ENCODE measurements around the gene CADPS.

The CADPS gene

GRCh38 chr3:62874711-62875557, at the start of gene CADPS:
CADPS (minus strand) TSS chr3:62875416; CDS start chr3:62875029, 387 bp downstream.
- DNase-seq (ENCODE audit: low spot score), result peak; percentile 16

- DNase-seq (ENCODE audit: low spot score), result no peak
These were observed 47.9 kb upstream of the CADPS start for GRCh38 chr3:62923066-62923465.

DNA sequence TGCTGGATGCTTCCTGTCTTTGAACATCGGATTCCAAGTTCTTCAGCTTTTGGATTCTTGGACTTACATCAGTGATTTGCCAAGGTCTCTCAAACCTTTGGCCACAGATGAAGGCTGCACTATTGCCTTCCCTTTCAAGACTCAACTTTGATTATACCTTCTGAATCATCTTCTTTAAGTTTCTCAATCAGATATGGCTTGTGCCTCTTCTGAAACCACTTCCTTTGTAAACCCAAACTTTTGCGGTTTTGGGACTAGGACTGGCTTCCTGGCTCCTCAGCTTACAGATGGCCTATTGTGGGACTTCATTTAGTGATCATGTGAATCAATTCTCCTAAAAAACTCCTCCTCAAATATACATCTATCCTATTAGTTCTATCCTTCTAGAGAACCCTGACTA, 47.1 kb upstream of the CADPS start:
- DNase-seq (ENCODE audit: low spot score), result no peak

GRCh38 chr3:62920466-62920784, 45.2 kb upstream of the CADPS start:
- DNase-seq (ENCODE audit: low spot score), result no peak

GRCh38 chr3:62919784-62920465, 44.7 kb upstream of the CADPS start:
- no peak for DNase-seq (ENCODE audit: low spot score)

GRCh38 chr3:62918777-62919176, 43.6 kb upstream of the CADPS start:
- no peak for DNase-seq (ENCODE audit: low spot score)

DNA sequence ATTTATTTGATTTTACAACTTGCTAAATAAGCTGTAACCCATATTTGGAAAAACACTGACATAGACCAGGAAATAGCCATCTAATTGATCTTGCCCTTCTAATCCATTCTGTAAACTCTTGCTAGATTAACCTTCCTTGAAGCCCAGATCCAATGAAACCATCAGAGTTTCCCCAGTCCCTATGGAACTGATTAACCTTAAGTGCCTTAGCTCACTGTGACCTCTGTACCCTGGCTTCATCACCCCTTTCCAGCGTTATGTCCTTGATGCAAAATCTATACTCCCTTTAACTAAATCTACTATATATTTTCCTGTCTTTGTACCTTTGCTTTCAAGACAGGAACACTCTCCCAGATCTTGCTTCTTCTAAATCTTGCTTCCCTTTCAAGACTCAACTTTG, 42.9 kb upstream of the CADPS start:
- no peak for DNase-seq (ENCODE audit: low spot score)

- DNase-seq (ENCODE audit: low spot score), result no peak
These were observed 36.3 kb upstream of the CADPS start for GRCh38 chr3:62911526-62911925.

DNA sequence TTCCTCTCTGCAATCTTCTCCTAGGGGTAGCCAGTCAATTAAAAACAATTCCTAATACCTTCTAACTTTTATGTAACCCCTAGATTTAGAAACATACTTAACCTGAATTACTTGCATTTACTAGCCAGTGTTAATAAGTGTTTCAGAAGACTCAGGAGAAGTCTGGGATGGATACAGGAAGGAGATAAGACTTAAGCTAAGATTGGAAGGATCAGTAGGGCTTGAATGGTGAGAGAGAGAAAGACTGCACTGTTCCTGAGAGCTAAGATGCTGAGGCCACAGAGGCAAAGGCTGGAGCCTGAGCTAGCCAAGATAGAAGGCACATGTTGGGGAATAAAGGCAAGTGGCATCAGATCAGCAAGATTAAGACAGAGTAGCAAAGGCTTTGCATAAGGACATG, 30.1 kb upstream of the CADPS start:
- no peak for DNase-seq (ENCODE audit: low spot score)

DNA sequence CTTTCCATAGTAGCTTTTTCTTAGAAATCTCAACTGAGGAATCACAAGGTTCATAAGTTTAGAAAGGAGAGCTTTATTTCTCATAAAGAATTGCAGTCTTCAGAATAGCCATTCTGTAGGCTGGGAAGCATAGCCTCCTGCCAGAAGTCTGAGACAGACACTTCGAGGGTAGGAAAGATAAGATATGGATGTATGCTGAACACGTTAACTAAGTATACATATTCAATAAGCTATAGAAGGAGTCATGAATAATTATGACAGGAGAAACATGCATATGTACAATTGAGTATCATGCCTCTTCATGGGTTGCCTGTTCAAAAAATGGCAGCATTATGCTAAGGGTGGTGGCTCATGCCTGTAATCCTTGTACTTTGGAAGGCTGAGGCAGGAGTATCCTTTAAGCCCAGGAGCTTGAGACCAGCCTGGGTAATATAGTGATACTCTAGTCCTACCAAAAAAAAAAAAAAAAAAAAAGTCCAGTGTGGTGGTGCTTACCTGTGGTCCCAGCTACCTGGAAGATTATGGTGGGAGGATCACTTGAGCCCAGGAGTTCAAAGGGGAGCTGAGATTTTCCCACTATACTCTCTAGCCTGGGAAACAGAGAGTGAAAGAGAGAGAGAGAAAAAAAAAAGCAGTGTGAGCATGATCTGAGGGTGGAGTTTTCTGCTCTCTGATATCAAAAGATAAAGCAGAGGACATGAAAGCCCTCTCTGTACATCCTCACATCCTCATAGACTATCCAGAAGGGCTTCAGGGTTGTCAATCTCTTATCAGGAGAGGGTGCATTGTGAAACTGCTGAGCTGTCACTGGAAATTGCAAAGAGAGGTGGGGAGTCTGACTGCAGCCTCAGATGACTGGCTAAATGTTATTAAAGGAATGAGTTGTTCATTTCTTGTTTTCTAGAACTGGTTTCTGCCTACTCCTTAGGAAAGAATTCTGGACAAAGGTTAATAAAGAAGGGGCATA, 23.6 kb upstream of the CADPS start:
- DNase-seq (ENCODE audit: low spot score), result no peak

DNA sequence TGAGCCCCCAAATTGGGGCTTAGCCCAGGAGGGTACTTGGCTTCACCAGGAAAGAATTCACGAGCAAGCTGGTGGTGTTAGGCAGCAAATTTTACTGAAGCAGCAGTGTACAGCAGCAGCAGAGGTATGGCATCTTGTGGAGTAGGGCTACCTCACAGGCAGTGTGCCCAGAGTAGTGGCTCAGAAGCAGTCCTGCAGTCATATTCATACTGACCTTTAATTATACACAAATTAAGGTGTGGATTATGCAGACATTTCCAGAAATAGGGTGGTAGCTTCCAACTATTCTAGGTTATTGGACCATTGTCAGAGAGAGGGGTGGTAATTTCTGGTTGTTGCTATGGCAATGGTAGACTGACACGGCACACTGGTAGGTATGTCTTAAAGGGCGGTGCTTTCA, 20.7 kb upstream of the CADPS start:
- no peak for DNase-seq (ENCODE audit: low spot score)

DNA sequence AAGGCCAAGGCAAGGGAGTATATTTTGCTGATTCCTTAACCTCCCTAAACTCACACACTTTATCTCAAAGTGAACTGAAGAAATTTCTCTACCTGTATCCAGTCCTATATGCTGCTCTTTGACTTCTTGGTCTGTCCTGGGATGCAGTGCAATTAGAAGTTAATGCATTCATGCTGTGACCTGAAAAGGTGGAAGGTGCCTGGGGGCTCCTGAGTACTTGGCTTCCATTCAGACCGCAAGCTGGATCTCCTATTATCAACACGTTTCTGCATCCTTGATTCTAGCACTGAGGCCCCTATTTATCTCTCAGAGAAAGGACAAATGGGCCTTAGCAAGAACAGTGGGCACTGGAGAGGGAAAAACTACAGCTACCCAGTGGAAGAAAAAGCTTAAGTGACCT, 17.7 kb upstream of the CADPS start:
- no peak for DNase-seq (ENCODE audit: low spot score)

- no peak for DNase-seq (ENCODE audit: low spot score)
These were observed 16.8 kb upstream of the CADPS start for GRCh38 chr3:62892045-62892444.

GRCh38 chr3:62888778-62889177, 13.6 kb upstream of the CADPS start:
- no peak for DNase-seq (ENCODE audit: low spot score)

- no peak for DNase-seq (ENCODE audit: low spot score)
These were observed 13.0 kb upstream of the CADPS start for GRCh38 chr3:62888180-62888579.

GRCh38 chr3:62885136-62885535, 9.9 kb upstream of the CADPS start:
- DNase-seq (ENCODE audit: low spot score), result no peak

DNA sequence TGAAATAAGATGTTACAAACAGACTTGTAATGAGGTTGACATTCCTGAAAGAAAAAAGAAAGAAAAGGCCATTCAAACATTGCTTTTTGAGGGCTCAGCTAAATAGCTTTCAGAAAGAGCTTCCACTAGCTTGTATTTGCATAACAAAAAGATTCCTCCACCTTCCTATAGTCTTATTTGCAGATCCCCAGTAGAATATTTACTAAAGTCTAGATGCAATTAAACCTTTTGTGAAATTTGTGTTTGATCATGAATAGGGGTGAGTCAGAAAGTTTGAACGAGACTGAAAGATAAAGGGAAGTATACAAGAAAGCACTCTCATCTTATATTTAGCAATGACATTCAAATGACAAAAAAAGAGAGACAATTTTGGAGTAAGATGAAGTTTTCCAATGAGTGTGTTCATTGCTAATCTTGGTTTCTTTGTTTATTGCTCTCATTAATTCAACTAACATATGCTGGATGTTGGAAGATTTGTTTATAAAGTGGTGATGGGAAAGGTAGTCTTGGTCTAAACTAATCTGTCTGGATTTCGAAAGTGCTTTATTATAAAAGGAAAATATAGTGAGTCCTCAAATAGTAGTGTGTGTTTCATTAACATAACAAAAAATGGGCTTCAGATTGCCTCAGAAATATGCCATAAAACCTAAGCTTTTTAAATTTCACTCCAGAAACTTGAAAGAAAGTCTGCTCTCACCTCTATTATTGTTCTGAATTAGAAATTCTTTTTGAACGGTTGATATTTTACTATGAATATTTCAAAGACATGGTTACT, 9.1 kb upstream of the CADPS start:
- DNase-seq (ENCODE audit: low spot score), result no peak

DNA sequence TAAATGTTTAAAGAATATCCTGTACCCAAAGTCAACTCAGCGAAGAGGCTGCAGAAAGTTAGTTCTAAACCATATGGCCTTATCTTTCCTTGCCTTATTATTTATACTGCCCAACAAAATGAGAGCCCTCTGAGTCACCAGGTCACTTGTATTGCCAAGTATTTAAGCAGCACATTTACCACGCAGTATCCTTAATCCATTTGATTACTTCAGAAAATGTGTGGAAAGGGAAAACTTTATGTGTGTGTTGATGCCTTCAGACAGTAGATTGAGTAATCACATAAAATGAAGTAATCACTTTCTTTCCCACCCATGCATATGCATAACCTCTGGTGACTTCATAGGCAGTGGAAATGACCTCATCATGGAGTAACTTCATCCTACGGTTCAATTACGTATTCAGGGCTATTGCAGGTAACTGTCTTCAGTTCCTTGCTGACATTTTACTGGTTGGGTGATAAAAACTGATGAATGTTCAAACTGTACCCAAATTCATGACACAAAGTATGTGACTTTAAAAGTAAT, 7.5 kb upstream of the CADPS start:
- no peak for DNase-seq (ENCODE audit: low spot score)

DNA sequence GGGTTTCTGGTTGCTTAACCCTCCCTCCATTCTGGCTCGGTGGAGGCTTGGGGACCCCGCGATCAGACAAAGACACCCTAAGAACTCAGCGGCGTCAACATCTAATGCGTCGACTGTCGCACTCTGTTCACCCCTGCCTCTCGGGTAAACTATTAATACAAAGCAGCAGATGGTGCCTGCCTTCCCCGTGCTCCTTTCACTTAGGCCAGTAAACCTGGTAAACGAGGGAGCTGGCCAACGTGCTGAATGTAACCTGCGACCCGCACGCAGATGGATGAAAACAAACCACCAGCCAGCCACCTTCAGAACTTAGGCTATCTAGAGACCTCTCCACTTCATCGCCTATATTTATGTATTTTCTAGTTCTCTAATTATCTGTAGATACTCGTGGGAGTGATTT, 848 bp upstream of the CADPS start:
- DNase-seq (ENCODE audit: low spot score), result no peak

DNA sequence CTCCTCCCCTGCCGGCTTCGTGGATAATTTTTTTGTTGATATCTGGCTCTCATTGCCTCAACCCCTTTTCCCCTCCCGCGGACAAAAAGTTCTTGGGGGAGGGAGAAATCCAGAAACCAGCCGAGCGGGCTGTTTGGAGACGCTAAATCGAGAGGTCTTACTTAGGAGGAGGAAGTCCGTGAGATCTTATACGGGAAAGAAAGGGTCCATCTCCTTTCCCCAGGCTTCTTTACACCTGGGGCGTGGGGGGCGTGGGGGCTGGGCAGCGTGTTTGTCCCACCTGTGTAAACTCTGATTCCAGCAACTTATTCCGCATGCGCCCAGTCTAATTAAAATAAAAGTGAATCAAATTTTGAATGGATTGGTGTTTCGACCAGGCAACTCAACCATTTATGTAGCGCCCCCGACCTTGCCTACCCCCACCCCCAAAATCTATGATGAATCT, 364 bp upstream of the CADPS start:
- DNase-seq (ENCODE audit: low spot score), result no peak
